IMR-90 (cell line): ENCODE data around the gene MBTPS2. TPM values are rescaled to one million over a fixed set of nuclear protein-coding genes. Genes with fewer than 3 reads are reported as not detected.

Experiments
- ATAC-seq: fragments of 200-7000 bp; cut with Tn5 transposase; 2 replicates; pipeline ENCODE4 v1.9.1; 2020; ENCODE audit warnings: low read depth, mild to moderate bottlenecking, moderate library complexity
- BruUV-seq: library from RNA; stranded (reverse); fragments of 400-500 nt; replicated peaks from 2 replicates; lab custom pipeline; 2021; lab: Mats Ljungman, UMichigan
- CTCF ChIA-PET: fragments of 300-600 bp; formaldehyde crosslinking; extraction: SDS; loops from one replicate; lab custom pipeline; 2021; ENCODE audit warnings: antibody characterized with exemption; lab: Yijun Ruan, JAX
- POLR2A ChIA-PET: fragments of 300-600 bp; sonication (Branson Sonifier 250); formaldehyde crosslinking; loops from one replicate; lab custom pipeline; 2022; ENCODE audit warnings: antibody characterized with exemption; ENCODE audit not compliant: unreplicated experiment; lab: Charles Lee
- DNase-seq: peaks from one replicate; pipeline ENCODE4 v3.0.0; 2013
- H2AFZ ChIP-seq: replicated peaks from 2 replicates; pipeline ENCODE3; 2013; ENCODE audit warnings: low read length, mild to moderate bottlenecking; ENCODE audit not compliant: poor library complexity
- H2AK5ac ChIP-seq: 2 replicates; pipeline ENCODE4 v1.6.1; 2013; ENCODE audit warnings: low read depth, low read length, inconsistent platforms
- H2AK9ac ChIP-seq: replicated peaks from 2 replicates; pipeline ENCODE3; 2013; ENCODE audit warnings: mild to moderate bottlenecking, low read depth, low read length, moderate library complexity; ENCODE audit not compliant: poor library complexity
- H2BK120ac ChIP-seq: 2 replicates; pipeline ENCODE4 v1.6.1; 2013; ENCODE audit warnings: low read depth, low read length, inconsistent platforms
- H2BK15ac ChIP-seq: 3 replicates; pipeline ENCODE4 v1.6.1; 2013; ENCODE audit warnings: low read depth, low read length, inconsistent platforms
- H2BK20ac ChIP-seq: 2 replicates; pipeline ENCODE4 v1.6.1; 2013; ENCODE audit warnings: low read depth, mild to moderate bottlenecking, inconsistent platforms, low read length, moderate library complexity
- H2BK5ac ChIP-seq: 2 replicates; pipeline ENCODE4 v1.6.1; 2013; ENCODE audit warnings: mild to moderate bottlenecking, low read depth, low read length, inconsistent platforms; ENCODE audit not compliant: poor library complexity, severe bottlenecking
- H3K14ac ChIP-seq: replicated peaks from 2 replicates; pipeline ENCODE4 v1.6.1; 2013; ENCODE audit warnings: low read depth, low read length, inconsistent platforms
- H3K18ac ChIP-seq: 2 replicates; pipeline ENCODE4 v1.6.1; 2013; ENCODE audit warnings: low read depth, low read length, control low read depth
- H3K23ac ChIP-seq: 2 replicates; pipeline ENCODE4 v1.6.1; 2013; ENCODE audit warnings: low read depth, low read length, inconsistent platforms
- H3K27ac ChIP-seq: 2 replicates; pipeline ENCODE4 v1.5.1; 2013; ENCODE audit warnings: mild to moderate bottlenecking, control low read depth, low read length; ENCODE audit not compliant: insufficient read depth
- H3K27me3 ChIP-seq: 2 replicates; pipeline ENCODE4 v1.6.1; 2013; ENCODE audit warnings: low read length; ENCODE audit not compliant: control insufficient read depth, insufficient read depth
- H3K36me3 ChIP-seq: 2 replicates; pipeline ENCODE4 v1.6.1; 2013; ENCODE audit warnings: low read length, mixed read lengths; ENCODE audit not compliant: control insufficient read depth, insufficient read depth
- H3K4ac ChIP-seq: 2 replicates; pipeline ENCODE4 v1.6.1; 2013; ENCODE audit warnings: low read depth, low read length, inconsistent platforms
- H3K4me1 ChIP-seq: 2 replicates; pipeline ENCODE4 v1.6.1; 2013; ENCODE audit warnings: low read length, mixed read lengths; ENCODE audit not compliant: control insufficient read depth, insufficient read depth
- H3K4me2 ChIP-seq: 2 replicates; pipeline ENCODE4 v1.6.1; 2013; ENCODE audit warnings: low read depth, mild to moderate bottlenecking, control low read depth, low read length, moderate library complexity
- H3K4me3 ChIP-seq: 2 replicates; pipeline ENCODE4 v1.5.1; 2013; ENCODE audit warnings: low read depth, mild to moderate bottlenecking, control low read depth, low read length, moderate library complexity; ENCODE audit not compliant: insufficient read depth
- H3K56ac ChIP-seq: 2 replicates; pipeline ENCODE4 v1.6.1; 2013; ENCODE audit warnings: low read length, inconsistent platforms; ENCODE audit not compliant: insufficient read depth; ENCODE audit errors: extremely low read depth
- H3K79me1 ChIP-seq, 2 experiments: 2 replicates each; pipeline ENCODE4 v1.6.1; 2013; ENCODE audit warnings: low read length in 2 of 2, inconsistent platforms in 1 of 2, low read depth in 1 of 2
- H3K9ac ChIP-seq: 2 replicates; pipeline ENCODE4 v1.6.1; 2013; ENCODE audit warnings: low read depth, low read length, control low read depth
- H3K9me1 ChIP-seq: 2 replicates; pipeline ENCODE4 v1.6.1; 2013; ENCODE audit warnings: low read length, inconsistent platforms; ENCODE audit not compliant: insufficient read depth
- H3K9me3 ChIP-seq: 2 replicates; pipeline ENCODE4 v1.6.1; 2013; ENCODE audit warnings: low read length; ENCODE audit not compliant: control insufficient read depth, insufficient read depth
- H4K20me1 ChIP-seq: 2 replicates; pipeline ENCODE4 v1.6.1; 2013; ENCODE audit warnings: low read length, inconsistent platforms; ENCODE audit not compliant: insufficient read depth
- H4K5ac ChIP-seq: 2 replicates; pipeline ENCODE4 v1.6.1; 2013; ENCODE audit warnings: mild to moderate bottlenecking, low read depth, low read length, control low read depth
- H4K8ac ChIP-seq, 2 experiments: 2 replicates each; pipeline ENCODE4 v1.6.1; 2013; ENCODE audit warnings: low read depth in 2 of 2, low read length in 2 of 2, control low read depth in 1 of 2, inconsistent platforms in 1 of 2
- H4K91ac ChIP-seq: 2 replicates; pipeline ENCODE4 v1.6.1; 2013; ENCODE audit warnings: low read depth, low read length, inconsistent platforms; ENCODE audit not compliant: insufficient read depth
- BHLHE40 ChIP-seq: fragments of 150-350 bp; IDR thresholded peaks from 2 replicates; pipeline ENCODE4 v1.6.1; 2016; ENCODE audit warnings: mild to moderate bottlenecking, low read depth, low read length
- MAZ ChIP-seq: IDR thresholded peaks from 2 replicates; pipeline ENCODE4 v1.6.1; 2012; ENCODE audit warnings: low read depth, mild to moderate bottlenecking, low read length, improper control_type of control experiment, moderate library complexity, borderline replicate concordance
- MXI1 ChIP-seq: IDR thresholded peaks from 2 replicates; pipeline ENCODE4 v1.6.1; 2012; ENCODE audit warnings: low read depth, mild to moderate bottlenecking, low read length, moderate library complexity, borderline replicate concordance
- NFE2L2 ChIP-seq: fragments of 150-350 bp; IDR thresholded peaks from 2 replicates; pipeline ENCODE4 v1.6.1; 2016; ENCODE audit warnings: low read depth, mild to moderate bottlenecking, low read length
- RCOR1 ChIP-seq: IDR thresholded peaks from 2 replicates; pipeline ENCODE4 v1.6.1; 2012; ENCODE audit warnings: mild to moderate bottlenecking, low read length, improper control_type of control experiment; ENCODE audit not compliant: insufficient replicate concordance
- WGBS, 2 experiments: methylation state at CpG; one replicate each; pipeline versions ENCODE4 v1.1.5 to v1.1.7; 2013; ENCODE audit warnings: missing lambda C conversion rate in 2 of 2; ENCODE audit not compliant: insufficient read length in 1 of 2; ENCODE audit errors: extremely low coverage in 2 of 2; 5-methylcytosine and 5-hydroxymethylcytosine counted together
- dilution Hi-C: fragments of 300-500 bp; cut with HindIII; formaldehyde crosslinking; loops from one replicate; pipeline ENCODE4 v1.14.3; 2018; ENCODE audit warnings: low sequenced_read_pairs; ENCODE audit not compliant: unreplicated experiment
- in situ Hi-C: fragments of 300-500 bp; cut with MboI; formaldehyde crosslinking; loops from 3 replicates; pipeline ENCODE4 v1.14.3; 2019; ENCODE audit warnings: low sequenced_read_pairs, inconsistent platforms, mixed read lengths
- intact Hi-C: fragments of 100-400 bp; cut with micrococcal nuclease; formaldehyde crosslinking; loops from 2 replicates; pipeline ENCODE4 v1.10.0; 2022
- polyA plus RNA-seq, 3 experiments: library from polyadenylated mRNA; depleted of rRNA; stranded (reverse); fragments of >200 nt; gene quantifications; 2 replicates each; pipeline ENCODE4 v1.2.3, GENCODE V29; 2012; ENCODE audit warnings: low replicate concordance in 1 of 3
- total RNA-seq: library from RNA; depleted of rRNA; stranded (reverse); fragments of >200 nt; gene quantifications from 2 replicates; pipeline ENCODE4 v1.2.3, GENCODE V29; 2012
- TF ChIP-seq, protein P1 (sequence below): conservative IDR thresholded peaks from 2 replicates; pipeline ENCODE4 v1.5.1; 2012; ENCODE audit warnings: mild to moderate bottlenecking, low read depth, low read length, improper control_type of control experiment
- TF ChIP-seq, protein P2 (sequence below): fragments of 150-350 bp; IDR thresholded peaks from 2 replicates; pipeline ENCODE4 v1.6.1; 2016; ENCODE audit warnings: low read depth, mild to moderate bottlenecking, low read length, moderate library complexity, borderline replicate concordance
- TF ChIP-seq, protein P3 (sequence below): fragments of 150-350 bp; IDR thresholded peaks from 2 replicates; pipeline ENCODE4 v1.6.1; 2017; ENCODE audit warnings: mild to moderate bottlenecking, antibody characterized with exemption, low read length, low read depth

Gene MBTPS2
- total and polyA plus RNA-seq, 2 of the 4 experiments (the other 2 are of a cell fraction): 4.7 to 12.4 TPM

DNA sequence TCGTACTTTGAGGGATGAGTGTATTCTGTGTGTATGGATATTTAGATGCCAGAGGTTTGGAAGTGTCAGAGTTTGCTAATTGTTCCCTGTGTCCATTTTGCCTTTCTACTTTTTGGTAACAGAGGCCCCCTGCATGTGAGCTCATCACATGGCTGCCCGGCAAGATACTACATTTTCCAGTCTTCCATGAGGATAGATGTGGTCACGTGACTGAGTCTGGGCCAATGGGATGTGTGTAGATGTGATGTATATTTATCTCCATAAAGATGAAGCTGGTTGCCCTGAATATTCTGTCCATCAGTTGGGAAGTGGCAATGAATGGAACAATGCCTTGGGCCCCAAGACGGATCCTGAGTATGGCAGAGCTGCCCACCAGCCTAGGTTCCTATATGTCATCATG is 72.1 kb downstream of the MBTPS2 start:
- no peak for DNase-seq
- H4K20me1 ChIP-seq: no peaks in the 10 kb centered on the region
- no peak overlapping the region for H2AFZ ChIP-seq
- no peak for ATAC-seq
- H3K4me2 ChIP-seq: no peak overlapping the region
- H3K18ac ChIP-seq: no peak overlapping the region
- no peak overlapping the region for H2BK15ac ChIP-seq
- H3K9me1 ChIP-seq: no peaks in the 10 kb centered on the region
- H4K8ac ChIP-seq: no peak overlapping the region
- intact Hi-C loops (no loop called here), in situ Hi-C loops (no loop called here), dilution Hi-C loops (no loop called here)
- no peak overlapping the region for H3K23ac ChIP-seq
- no peak overlapping the region for H3K14ac ChIP-seq
- no peak overlapping the region for H3K56ac ChIP-seq
- no peaks in the 10 kb centered on the region for H3K36me3 ChIP-seq
- no peak overlapping the region for H3K4me3 ChIP-seq
- no peak overlapping the region for H3K4ac ChIP-seq
- CTCF ChIA-PET: no interaction called here
- no peak overlapping the region for H2BK120ac ChIP-seq
- H2AK9ac ChIP-seq: no peak overlapping the region
- no peaks in the 10 kb centered on the region; the same call in 1 of the 2 replicates for H3K27me3 ChIP-seq
- no peak overlapping the region for H2BK5ac ChIP-seq
- H2BK20ac ChIP-seq: no peak overlapping the region
- H3K4me1 ChIP-seq: no peaks in the 10 kb centered on the region; the same call in 1 of the 2 replicates
- no peaks in the 10 kb centered on the region for H3K9me3 ChIP-seq
- H4K5ac ChIP-seq: no peak overlapping the region
- H2AK5ac ChIP-seq: no peak overlapping the region
- no peak overlapping the region for H3K27ac ChIP-seq
- POLR2A ChIA-PET: no interaction called here
- TF ChIP-seq MAZ (no peak), RCOR1 (no peak), MXI1 (no peak), NFE2L2 (no peak), BHLHE40 (no peak)
- TF ChIP-seq, protein P1, sequence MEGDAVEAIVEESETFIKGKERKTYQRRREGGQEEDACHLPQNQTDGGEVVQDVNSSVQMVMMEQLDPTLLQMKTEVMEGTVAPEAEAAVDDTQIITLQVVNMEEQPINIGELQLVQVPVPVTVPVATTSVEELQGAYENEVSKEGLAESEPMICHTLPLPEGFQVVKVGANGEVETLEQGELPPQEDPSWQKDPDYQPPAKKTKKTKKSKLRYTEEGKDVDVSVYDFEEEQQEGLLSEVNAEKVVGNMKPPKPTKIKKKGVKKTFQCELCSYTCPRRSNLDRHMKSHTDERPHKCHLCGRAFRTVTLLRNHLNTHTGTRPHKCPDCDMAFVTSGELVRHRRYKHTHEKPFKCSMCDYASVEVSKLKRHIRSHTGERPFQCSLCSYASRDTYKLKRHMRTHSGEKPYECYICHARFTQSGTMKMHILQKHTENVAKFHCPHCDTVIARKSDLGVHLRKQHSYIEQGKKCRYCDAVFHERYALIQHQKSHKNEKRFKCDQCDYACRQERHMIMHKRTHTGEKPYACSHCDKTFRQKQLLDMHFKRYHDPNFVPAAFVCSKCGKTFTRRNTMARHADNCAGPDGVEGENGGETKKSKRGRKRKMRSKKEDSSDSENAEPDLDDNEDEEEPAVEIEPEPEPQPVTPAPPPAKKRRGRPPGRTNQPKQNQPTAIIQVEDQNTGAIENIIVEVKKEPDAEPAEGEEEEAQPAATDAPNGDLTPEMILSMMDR: no peak
- TF ChIP-seq, protein P2, sequence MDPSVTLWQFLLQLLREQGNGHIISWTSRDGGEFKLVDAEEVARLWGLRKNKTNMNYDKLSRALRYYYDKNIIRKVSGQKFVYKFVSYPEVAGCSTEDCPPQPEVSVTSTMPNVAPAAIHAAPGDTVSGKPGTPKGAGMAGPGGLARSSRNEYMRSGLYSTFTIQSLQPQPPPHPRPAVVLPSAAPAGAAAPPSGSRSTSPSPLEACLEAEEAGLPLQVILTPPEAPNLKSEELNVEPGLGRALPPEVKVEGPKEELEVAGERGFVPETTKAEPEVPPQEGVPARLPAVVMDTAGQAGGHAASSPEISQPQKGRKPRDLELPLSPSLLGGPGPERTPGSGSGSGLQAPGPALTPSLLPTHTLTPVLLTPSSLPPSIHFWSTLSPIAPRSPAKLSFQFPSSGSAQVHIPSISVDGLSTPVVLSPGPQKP: no peak
- TF ChIP-seq, protein P3, sequence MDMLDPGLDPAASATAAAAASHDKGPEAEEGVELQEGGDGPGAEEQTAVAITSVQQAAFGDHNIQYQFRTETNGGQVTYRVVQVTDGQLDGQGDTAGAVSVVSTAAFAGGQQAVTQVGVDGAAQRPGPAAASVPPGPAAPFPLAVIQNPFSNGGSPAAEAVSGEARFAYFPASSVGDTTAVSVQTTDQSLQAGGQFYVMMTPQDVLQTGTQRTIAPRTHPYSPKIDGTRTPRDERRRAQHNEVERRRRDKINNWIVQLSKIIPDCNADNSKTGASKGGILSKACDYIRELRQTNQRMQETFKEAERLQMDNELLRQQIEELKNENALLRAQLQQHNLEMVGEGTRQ: no peak
- no peak overlapping the region for H4K91ac ChIP-seq
- no peak overlapping the region for H3K9ac ChIP-seq
- BruUV-seq: no TSS peak
- no peaks in the 10 kb centered on the region for H3K79me1 ChIP-seq
- WGBS, 2 experiments: no CpG with 5 or more reads among the region's 4 CpGs
